COLO829 (cell line): ENCODE results near the gene TRUB1.
"Not testable (repeated sequence)": the region's sequence is repeated elsewhere in the genome, so short reads cannot be mapped to it uniquely, and the experiment has no call there.

Experiments
- DNase-seq: peaks from one replicate; pipeline ENCODE4 v3.0.0; 2012; ENCODE audit warnings: low spot score

Gene TRUB1

GRCh38 chr10:114937962-114938855 is at the start of gene TRUB1:
TSS of gene TRUB1 (plus strand) at chr10:114938195. CDS start at chr10:114938254, 59 bp downstream.
- peak; percentile 66 for DNase-seq

- DNase-seq: no peak
Observed at GRCh38 chr10:114893251-114893650, 44.7 kb upstream of the TRUB1 start.

GRCh38 chr10:114894911-114895310 is 43.1 kb upstream of the TRUB1 start:
- no peak for DNase-seq

GRCh38 chr10:114897011-114897410 is 41.0 kb upstream of the TRUB1 start:
- not testable (repeated sequence) for DNase-seq

- no peak for DNase-seq
Observed at GRCh38 chr10:114897593-114897992, 40.4 kb upstream of the TRUB1 start.

- no peak for DNase-seq
Observed at GRCh38 chr10:114899982-114900381, 38.0 kb upstream of the TRUB1 start.

- no peak for DNase-seq
Observed at GRCh38 chr10:114900658-114901057, 37.3 kb upstream of the TRUB1 start.

- no peak for DNase-seq
Observed at GRCh38 chr10:114902151-114902550, 35.8 kb upstream of the TRUB1 start.

- peak; percentile 76 for DNase-seq
Observed at GRCh38 chr10:114905450-114905849, 32.5 kb upstream of the TRUB1 start.

GRCh38 chr10:114906981-114907380 is 31.0 kb upstream of the TRUB1 start:
- no peak for DNase-seq

GRCh38 chr10:114908896-114909295 is 29.1 kb upstream of the TRUB1 start:
- DNase-seq: no peak

- DNase-seq: no peak
Observed at GRCh38 chr10:114911052-114911711, 26.8 kb upstream of the TRUB1 start.

GRCh38 chr10:114911801-114912469 is 26.1 kb upstream of the TRUB1 start:
- no peak for DNase-seq

GRCh38 chr10:114912470-114912859 is 25.5 kb upstream of the TRUB1 start:
- no peak for DNase-seq

GRCh38 chr10:114914560-114914959 is 23.4 kb upstream of the TRUB1 start:
- no peak for DNase-seq

- no peak for DNase-seq
Observed at GRCh38 chr10:114915294-114915693, 22.7 kb upstream of the TRUB1 start.

GRCh38 chr10:114916653-114917052 is 21.3 kb upstream of the TRUB1 start:
- no peak for DNase-seq

GRCh38 chr10:114917459-114917858 is 20.5 kb upstream of the TRUB1 start:
- DNase-seq: no peak

- DNase-seq: no peak
Observed at GRCh38 chr10:114917927-114918672, 19.9 kb upstream of the TRUB1 start.

GRCh38 chr10:114920459-114920858 is 17.5 kb upstream of the TRUB1 start:
- no peak for DNase-seq

GRCh38 chr10:114922003-114922402 is 16.0 kb upstream of the TRUB1 start:
- no peak for DNase-seq

GRCh38 chr10:114923551-114923950 is 14.4 kb upstream of the TRUB1 start:
- no peak for DNase-seq
